Activated naive CD4-positive, alpha-beta T cell treated with anti-CD3 and anti-CD28 coated beads for 36 hours (primary cell): ENCODE measurements around the gene DMAC2. TPM values are rescaled to one million over a fixed set of nuclear protein-coding genes. Genes with fewer than 3 reads are reported as not detected.

ENCODE experiments used
- CTCF ChIA-PET: fragments of 350-600 bp; sonication (Branson Sonifier 250); formaldehyde crosslinking; loops from one replicate; lab custom pipeline; 2021; ENCODE audit warnings: antibody characterized with exemption; lab: Charles Lee
- DNase-seq: peaks from one replicate; pipeline ENCODE4 v3.0.0-alpha.2; 2020
- H3K27ac Mint-ChIP-seq: one replicate; pipeline ENCODE4 v1.8.0; 2021; ENCODE audit warnings: mild to moderate bottlenecking, mixed read lengths
- H3K27me3 Mint-ChIP-seq: one replicate; pipeline ENCODE4 v1.8.0; 2021; ENCODE audit warnings: low read depth, mixed read lengths
- H3K36me3 Mint-ChIP-seq: one replicate; pipeline ENCODE4 v1.8.0; 2021; ENCODE audit warnings: low read depth, mixed read lengths
- H3K4me1 Mint-ChIP-seq: one replicate; pipeline ENCODE4 v1.8.0; 2021; ENCODE audit warnings: low read depth, mixed read lengths
- H3K4me3 Mint-ChIP-seq: one replicate; pipeline ENCODE4 v1.8.0; 2021; ENCODE audit warnings: mild to moderate bottlenecking, moderate library complexity, mixed read lengths
- H3K9me3 Mint-ChIP-seq: one replicate; pipeline ENCODE4 v1.8.0; 2021; ENCODE audit warnings: mixed read lengths
- intact Hi-C: fragments of 100-400 bp; cut with micrococcal nuclease; formaldehyde crosslinking; loops from one replicate; pipeline ENCODE4 v1.15.1; 2023
- total RNA-seq, 2 experiments: library from RNA; stranded (reverse); gene quantifications; one replicate each; pipeline ENCODE4 v1.2.3, GENCODE V29; 2021

DMAC2 gene
- total RNA-seq, 2 experiments from 2014 or later = 51.5 to 53.8 TPM

- intact Hi-C loops = loop anchor here (5.0 kb wide), 1 partner anchor 225 kb away; no protein-coding TSS in a partner anchor
- no peaks in the 10 kb centered on the region for H3K9me3 Mint-ChIP-seq
- peak within 1 kb of the TSS; percentile 65 for H3K4me3 Mint-ChIP-seq
- peaks cover 7% of the 10 kb centered on the region for H3K36me3 Mint-ChIP-seq
- H3K4me1 Mint-ChIP-seq = peaks cover 23% of the 10 kb centered on the region
- peak within 1 kb of the TSS; percentile 74 for H3K27ac Mint-ChIP-seq
- DNase-seq = peak; percentile 63
- H3K27me3 Mint-ChIP-seq = no peaks in the 10 kb centered on the region
- CTCF ChIA-PET = interaction anchor here (0.5 kb wide), 1 partner anchor 128 kb away, joined by 3 read pairs; no protein-coding TSS in a partner anchor
These were observed 12.6 kb downstream of the DMAC2 start, which contains the start of gene B3GNT8 for GRCh38 chr19:41426952-41427646. TSS of gene B3GNT8 (minus strand) at chr19:41427374. CDS start at chr19:41426778, 596 bp downstream.

DNA sequence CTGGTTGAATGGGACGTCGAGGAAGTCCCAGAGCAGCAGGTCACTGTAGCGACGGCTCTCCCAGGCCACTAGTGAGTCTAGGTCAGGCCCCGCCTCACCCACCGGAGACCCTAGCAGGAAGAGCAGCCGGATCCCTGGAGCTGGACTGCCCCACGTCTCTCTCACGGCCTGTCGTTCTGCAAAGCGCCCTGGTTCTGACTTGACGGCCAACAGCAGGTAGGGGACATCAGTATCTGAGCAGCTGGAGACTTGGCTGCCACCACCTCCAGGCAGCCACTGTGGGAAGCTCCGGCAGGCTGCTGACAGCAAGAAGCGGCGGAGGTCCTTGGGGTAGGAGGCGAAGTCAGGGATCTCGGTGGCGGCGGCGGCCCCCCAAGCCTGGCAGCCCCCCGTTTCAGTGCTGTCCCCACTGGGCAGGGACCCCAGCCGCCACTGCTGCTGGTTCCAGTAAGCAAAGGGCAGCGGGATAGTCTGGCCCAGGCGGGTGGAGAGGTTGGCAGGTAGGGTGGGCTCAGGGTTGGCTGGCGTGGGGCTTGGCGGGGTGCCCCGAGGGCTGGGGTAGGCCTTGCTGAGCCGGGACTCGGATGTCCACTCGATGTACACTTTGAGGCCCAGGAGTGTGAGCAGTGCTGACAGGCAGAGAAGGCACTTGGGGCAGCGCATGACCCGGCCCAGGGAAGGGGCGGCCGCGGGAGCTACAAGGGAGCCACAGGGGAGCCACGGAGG lies 13.4 kb downstream of the DMAC2 start:
- no peak for DNase-seq
- no peak overlapping the region for H3K27ac Mint-ChIP-seq
- no peak overlapping the region for H3K4me3 Mint-ChIP-seq
- intact Hi-C loops = loop anchor here (5.0 kb wide), 1 partner anchor 224 kb away; no protein-coding TSS in a partner anchor
- CTCF ChIA-PET = interaction anchor here (0.5 kb wide), 1 partner anchor 127 kb away, joined by 3 read pairs; no protein-coding TSS in a partner anchor
- H3K27me3 Mint-ChIP-seq = no peaks in the 10 kb centered on the region
- peaks cover 7% of the 10 kb centered on the region for H3K36me3 Mint-ChIP-seq
- H3K9me3 Mint-ChIP-seq = no peaks in the 10 kb centered on the region
- H3K4me1 Mint-ChIP-seq = peaks cover 23% of the 10 kb centered on the region

DNA sequence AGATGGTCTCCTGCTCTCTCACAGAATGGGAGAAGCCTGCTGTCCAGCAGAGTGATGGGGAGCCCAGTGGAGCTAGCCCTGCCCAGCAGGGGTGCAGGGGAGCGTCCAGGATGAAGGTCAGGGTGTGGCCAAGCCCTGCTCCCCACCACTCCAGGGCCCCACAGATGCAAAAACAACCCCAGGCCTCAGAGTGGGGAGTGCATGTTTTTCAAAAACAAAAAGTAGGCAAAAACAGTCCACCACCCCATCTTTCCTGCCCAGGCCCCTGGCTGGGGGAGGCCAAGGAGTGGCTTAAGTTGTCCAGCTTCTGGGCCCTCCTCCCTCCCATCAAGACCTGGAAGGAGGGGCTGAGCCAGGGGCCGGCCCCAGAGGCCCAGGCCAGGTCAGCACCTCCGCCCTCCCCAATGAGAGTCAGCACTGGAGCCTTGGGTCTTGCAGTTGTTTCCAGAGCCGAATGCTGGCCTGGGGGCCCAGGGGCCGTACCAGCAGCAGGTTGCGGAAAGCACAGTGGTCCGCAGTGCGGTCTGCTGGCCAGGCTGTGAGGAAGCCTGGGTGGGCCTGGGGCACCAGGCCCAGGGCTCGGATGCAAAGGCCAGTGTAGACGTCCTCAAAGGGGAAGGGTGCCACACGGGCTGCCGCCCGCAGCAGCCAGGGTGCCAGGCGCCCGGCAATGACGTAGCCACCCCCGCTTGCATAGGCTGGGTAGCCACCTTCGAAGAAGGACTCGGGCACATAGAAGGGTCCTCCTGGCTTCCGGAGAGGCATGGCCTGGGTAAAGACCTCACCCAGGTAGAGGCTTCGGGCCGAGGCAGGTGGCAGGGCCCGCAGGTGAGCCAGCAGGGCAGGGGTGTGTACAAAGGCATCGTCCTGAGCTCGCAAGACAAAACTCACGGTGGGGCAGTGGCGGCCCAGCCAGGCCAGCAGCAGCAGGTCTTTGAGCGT lies 14.3 kb downstream of the DMAC2 start:
- no peaks in the 10 kb centered on the region for H3K9me3 Mint-ChIP-seq
- H3K27me3 Mint-ChIP-seq = no peaks in the 10 kb centered on the region
- CTCF ChIA-PET = interaction anchor here (0.6 kb wide), 1 partner anchor 140 kb away, joined by 4 read pairs; no protein-coding TSS in a partner anchor
- peaks cover 23% of the 10 kb centered on the region for H3K4me1 Mint-ChIP-seq
- no peak for DNase-seq
- no peak overlapping the region for H3K27ac Mint-ChIP-seq
- intact Hi-C loops = loop anchor here (5.0 kb wide), 1 partner anchor 223 kb away; no protein-coding TSS in a partner anchor
- peaks cover 10% of the 10 kb centered on the region for H3K36me3 Mint-ChIP-seq
- H3K4me3 Mint-ChIP-seq = no peak overlapping the region

GRCh38 chr19:41424335-41425173 lies 15.2 kb downstream of the DMAC2 start:
- Mint-ChIP-seq H3K27me3 (no peaks in the 10 kb centered on the region), H3K9me3 (no peaks in the 10 kb centered on the region), H3K36me3 (peaks cover 10% of the 10 kb centered on the region), H3K4me1 (peaks cover 23% of the 10 kb centered on the region), H3K27ac (no peak overlapping the region), H3K4me3 (no peak overlapping the region)
- intact Hi-C loops = loop anchor here (5.0 kb wide), 1 partner anchor 222 kb away; no protein-coding TSS in a partner anchor
- CTCF ChIA-PET = no interaction called here
- no peak for DNase-seq

DNA sequence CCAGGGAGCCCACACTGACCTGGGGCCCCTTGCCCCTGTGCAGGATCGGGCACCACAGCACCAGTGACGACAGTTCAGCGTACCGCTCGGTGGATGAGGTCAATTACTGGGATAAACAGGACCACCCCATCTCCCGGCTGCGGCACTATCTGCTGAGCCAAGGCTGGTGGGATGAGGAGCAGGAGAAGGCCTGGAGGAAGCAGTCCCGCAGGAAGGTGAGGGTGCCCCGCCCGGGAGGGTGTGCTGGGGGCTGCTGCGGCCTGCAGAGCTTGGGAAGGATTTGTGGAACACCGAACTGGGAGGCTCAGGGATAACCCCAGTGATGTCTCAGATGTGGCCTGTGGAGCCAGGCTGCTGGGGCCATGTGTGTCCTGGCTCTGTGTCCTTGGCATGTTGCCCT lies 16.8 kb downstream of the DMAC2 start:
- Mint-ChIP-seq H3K9me3 (no peaks in the 10 kb centered on the region), H3K27ac (no peak overlapping the region), H3K4me3 (no peak overlapping the region), H3K36me3 (peaks cover 8% of the 10 kb centered on the region), H3K27me3 (no peaks in the 10 kb centered on the region), H3K4me1 (peaks cover 14% of the 10 kb centered on the region)
- intact Hi-C loops = no loop called here
- no peak for DNase-seq
- CTCF ChIA-PET = no interaction called here

- no peak overlapping the region for H3K27ac Mint-ChIP-seq
- peaks cover 9% of the 10 kb centered on the region for H3K4me1 Mint-ChIP-seq
- no peaks in the 10 kb centered on the region for H3K27me3 Mint-ChIP-seq
- CTCF ChIA-PET = no interaction called here
- no peaks in the 10 kb centered on the region for H3K9me3 Mint-ChIP-seq
- no peak overlapping the region for H3K4me3 Mint-ChIP-seq
- intact Hi-C loops = no loop called here
- H3K36me3 Mint-ChIP-seq = peaks cover 8% of the 10 kb centered on the region
- no peak for DNase-seq
These were observed 17.3 kb downstream of the DMAC2 start for GRCh38 chr19:41422456-41422855.

GRCh38 chr19:41421973-41422372 lies 17.7 kb downstream of the DMAC2 start:
- no peak for DNase-seq
- Mint-ChIP-seq H3K9me3 (no peaks in the 10 kb centered on the region), H3K27ac (no peak overlapping the region), H3K27me3 (no peaks in the 10 kb centered on the region), H3K36me3 (peaks cover 8% of the 10 kb centered on the region), H3K4me3 (no peak overlapping the region), H3K4me1 (peaks cover 5% of the 10 kb centered on the region)
- intact Hi-C loops = no loop called here
- CTCF ChIA-PET = no interaction called here

DNA sequence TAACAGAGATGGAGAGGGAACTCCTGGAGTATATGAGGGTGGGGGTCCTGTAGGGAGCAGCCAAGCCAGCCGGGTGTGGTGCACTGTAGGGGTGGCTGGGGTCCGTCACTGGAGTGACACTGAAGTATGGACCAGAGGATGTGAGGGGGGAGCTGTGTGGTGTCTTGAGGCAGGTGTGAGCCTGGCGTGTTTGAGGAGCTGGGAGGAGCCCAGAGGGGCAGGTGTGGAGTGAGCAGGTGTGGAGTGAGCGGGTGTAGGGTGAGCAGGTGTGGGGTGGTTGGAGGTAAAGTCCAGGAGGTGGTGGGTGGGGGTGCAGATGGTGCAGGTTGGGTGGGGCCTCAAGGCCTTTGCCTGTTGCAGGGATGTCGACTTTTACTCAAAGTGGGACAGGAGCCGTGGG lies 18.4 kb downstream of the DMAC2 start:
- H3K4me1 Mint-ChIP-seq = peaks cover 3% of the 10 kb centered on the region
- H3K9me3 Mint-ChIP-seq = no peaks in the 10 kb centered on the region
- CTCF ChIA-PET = no interaction called here
- intact Hi-C loops = no loop called here
- peaks cover 8% of the 10 kb centered on the region for H3K36me3 Mint-ChIP-seq
- no peak overlapping the region for H3K4me3 Mint-ChIP-seq
- no peak overlapping the region for H3K27ac Mint-ChIP-seq
- H3K27me3 Mint-ChIP-seq = no peaks in the 10 kb centered on the region
- no peak for DNase-seq

DNA sequence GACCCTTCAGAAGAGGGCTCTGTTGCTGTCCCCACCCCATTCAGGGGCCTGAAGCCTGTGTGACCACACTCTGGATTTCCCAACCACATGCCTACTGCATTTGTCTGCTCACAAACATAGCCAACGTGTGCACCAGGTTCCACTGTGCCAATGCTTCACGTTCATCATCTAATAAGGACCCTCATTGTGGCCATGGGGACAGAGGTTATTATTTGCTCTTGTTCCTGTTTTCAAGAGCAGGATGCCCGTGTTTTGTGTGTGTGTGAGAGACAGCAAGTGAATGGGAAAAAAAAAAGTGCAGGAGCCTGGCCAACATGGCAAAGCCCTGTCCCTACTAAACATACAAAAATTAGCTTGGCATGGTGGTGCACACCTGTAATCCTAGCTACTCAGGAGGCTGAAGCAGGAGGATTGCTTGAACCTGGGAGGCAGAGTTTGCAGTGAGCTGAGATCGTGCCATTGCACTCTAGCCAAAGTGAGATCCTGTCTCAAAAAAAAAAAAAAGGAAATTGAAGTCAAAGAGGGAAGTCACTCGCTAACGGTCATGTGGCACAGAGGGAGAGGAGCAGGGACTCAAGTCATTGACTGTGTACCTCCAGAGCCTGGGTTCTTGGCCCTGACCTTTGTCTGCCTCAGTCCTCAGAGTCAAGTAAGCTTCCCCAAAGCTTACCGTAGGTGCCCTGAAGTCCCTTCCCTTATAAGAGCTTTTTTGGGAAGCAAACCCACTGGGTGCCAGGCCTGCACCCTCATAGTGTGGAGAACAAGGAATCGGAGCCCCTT lies 19.4 kb downstream of the DMAC2 start:
- intact Hi-C loops = no loop called here
- no peaks in the 10 kb centered on the region for H3K27me3 Mint-ChIP-seq
- H3K4me1 Mint-ChIP-seq = no peaks in the 10 kb centered on the region
- no peak overlapping the region for H3K4me3 Mint-ChIP-seq
- H3K9me3 Mint-ChIP-seq = no peaks in the 10 kb centered on the region
- CTCF ChIA-PET = no interaction called here
- peaks cover 8% of the 10 kb centered on the region for H3K36me3 Mint-ChIP-seq
- H3K27ac Mint-ChIP-seq = no peak overlapping the region
- no peak for DNase-seq

- intact Hi-C loops = no loop called here
- no peaks in the 10 kb centered on the region for H3K9me3 Mint-ChIP-seq
These were observed 23.5 kb downstream of the DMAC2 start for GRCh38 chr19:41416194-41416674.

More at GRCh38 chr19:41416194-41416674, 23.5 kb downstream of the DMAC2 start:
- DNase-seq = no peak
- Mint-ChIP-seq H3K4me3 (no peak overlapping the region), H3K27ac (no peak overlapping the region), H3K36me3 (peaks cover 6% of the 10 kb centered on the region), H3K27me3 (no peaks in the 10 kb centered on the region), H3K4me1 (no peaks in the 10 kb centered on the region)
- CTCF ChIA-PET = no interaction called here
